H9 (cell line): ENCODE data around the gene CCDC121. TPM values are rescaled to one million over a fixed set of nuclear protein-coding genes. Genes with fewer than 3 reads are reported as not detected.
A peak's percentile ranks its signal among the peaks of the same experiment; 100 is the strongest.

Experiments
- DNase-seq: peaks from one replicate; pipeline ENCODE4 v3.0.0-alpha.2; 2017
- H2AFZ ChIP-seq: one replicate; pipeline ENCODE4 v1.6.1; 2013; ENCODE audit warnings: mild to moderate bottlenecking, low read length, control low read depth, moderate library complexity
- H2AK5ac ChIP-seq: 2 replicates; pipeline ENCODE4 v1.6.1; 2013; ENCODE audit warnings: low read length, control low read depth, mixed read lengths; ENCODE audit not compliant: insufficient read length
- H2BK120ac ChIP-seq: one replicate; pipeline ENCODE4 v1.6.1; 2013; ENCODE audit warnings: low read depth, mild to moderate bottlenecking, low read length, control low read depth, inconsistent platforms; ENCODE audit not compliant: poor library complexity, severe bottlenecking
- H2BK12ac ChIP-seq: 2 replicates; pipeline ENCODE4 v1.6.1; 2013; ENCODE audit warnings: low read length, control low read depth, mixed read lengths, low read depth; ENCODE audit not compliant: insufficient read length
- H2BK15ac ChIP-seq: 2 replicates; pipeline ENCODE4 v1.6.1; 2013; ENCODE audit warnings: low read depth, low read length, control low read depth
- H2BK20ac ChIP-seq: one replicate; pipeline ENCODE4 v1.6.1; 2013; ENCODE audit warnings: low read depth, mild to moderate bottlenecking, low read length, control low read depth, inconsistent platforms; ENCODE audit not compliant: poor library complexity, severe bottlenecking
- H2BK5ac ChIP-seq: 2 replicates; pipeline ENCODE4 v1.6.1; 2013; ENCODE audit warnings: low read length, control low read depth, mixed read lengths; ENCODE audit not compliant: insufficient read length
- H3K14ac ChIP-seq: 2 replicates; pipeline ENCODE4 v1.6.1; 2013; ENCODE audit warnings: low read length, control low read depth; ENCODE audit not compliant: insufficient read depth
- H3K18ac ChIP-seq: 2 replicates; pipeline ENCODE4 v1.6.1; 2013; ENCODE audit warnings: low read depth, mild to moderate bottlenecking, mixed read lengths, low read length, control low read depth; ENCODE audit not compliant: insufficient read length
- H3K23ac ChIP-seq: 2 replicates; pipeline ENCODE4 v1.6.1; 2013; ENCODE audit warnings: low read length, control low read depth, mixed read lengths, low read depth; ENCODE audit not compliant: insufficient read length
- H3K23me2 ChIP-seq: 2 replicates; pipeline ENCODE4 v1.6.1; 2013; ENCODE audit warnings: low read depth, mild to moderate bottlenecking, mixed read lengths, low read length, control low read depth; ENCODE audit not compliant: insufficient read length, poor library complexity, severe bottlenecking
- H3K27ac ChIP-seq: 2 replicates; pipeline ENCODE4 v1.5.1; 2013; ENCODE audit warnings: low read length, control low read depth, mixed read lengths, low read depth; ENCODE audit not compliant: insufficient read length
- H3K27me3 ChIP-seq: 2 replicates; pipeline ENCODE4 v1.6.1; 2013; ENCODE audit warnings: low read length, control low read depth, inconsistent platforms; ENCODE audit not compliant: insufficient read depth
- H3K4ac ChIP-seq: 2 replicates; pipeline ENCODE4 v1.6.1; 2013; ENCODE audit warnings: low read depth, mild to moderate bottlenecking, control low read depth, inconsistent platforms, low read length, moderate library complexity
- H3K4me1 ChIP-seq: 2 replicates; pipeline ENCODE4 v1.6.1; 2013; ENCODE audit warnings: low read length, control low read depth, inconsistent platforms; ENCODE audit not compliant: insufficient read depth
- H3K4me2 ChIP-seq: 2 replicates; pipeline ENCODE4 v1.6.1; 2013; ENCODE audit warnings: low read length, control low read depth, mixed read lengths; ENCODE audit not compliant: insufficient read length, insufficient read depth
- H3K56ac ChIP-seq: 2 replicates; pipeline ENCODE4 v1.6.1; 2013; ENCODE audit warnings: low read depth, mild to moderate bottlenecking, mixed read lengths, low read length, control low read depth; ENCODE audit not compliant: insufficient read length
- H3K79me1 ChIP-seq: 2 replicates; pipeline ENCODE4 v1.6.1; 2013; ENCODE audit warnings: low read depth, mild to moderate bottlenecking, moderate library complexity, low read length, control low read depth, inconsistent platforms; ENCODE audit not compliant: insufficient read depth, poor library complexity, severe bottlenecking
- H3K79me2 ChIP-seq: 2 replicates; pipeline ENCODE4 v1.6.1; 2013; ENCODE audit warnings: low read length, control low read depth, inconsistent platforms; ENCODE audit not compliant: insufficient read depth
- H3K9ac ChIP-seq: 2 replicates; pipeline ENCODE4 v1.6.1; 2013; ENCODE audit warnings: low read length, control low read depth, mixed read lengths; ENCODE audit not compliant: insufficient read length; ENCODE audit errors: extremely low read depth
- H3K9me3 ChIP-seq: one replicate; pipeline ENCODE4 v1.6.1; 2013; ENCODE audit warnings: low read depth, low read length, inconsistent platforms; ENCODE audit not compliant: control insufficient read depth
- H3T11ph ChIP-seq: one replicate; pipeline ENCODE4 v1.6.1; 2013; ENCODE audit warnings: mild to moderate bottlenecking, low read length, control low read depth, inconsistent platforms
- H4K20me1 ChIP-seq: one replicate; pipeline ENCODE4 v1.6.1; 2013; ENCODE audit not compliant: control insufficient read depth, insufficient read length, insufficient read depth
- H4K5ac ChIP-seq: 2 replicates; pipeline ENCODE4 v1.6.1; 2013; ENCODE audit warnings: low read depth, mild to moderate bottlenecking, mixed read lengths, low read length, control low read depth; ENCODE audit not compliant: insufficient read length
- H4K8ac ChIP-seq: replicated peaks from 2 replicates; pipeline ENCODE4 v1.6.1; 2013; ENCODE audit warnings: low read length, control low read depth, mixed read lengths, low read depth; ENCODE audit not compliant: insufficient read length
- H4K91ac ChIP-seq: 2 replicates; pipeline ENCODE4 v1.6.1; 2013; ENCODE audit warnings: low read depth, mild to moderate bottlenecking, moderate library complexity, mixed read lengths, low read length, control low read depth; ENCODE audit not compliant: insufficient read length
- H3K27ac Mint-ChIP-seq, 3 experiments: 2 replicates in 2 of 3; 3 replicates in 1 of 3; pipeline ENCODE4 v1.8.0; 2020 to 2021; ENCODE audit warnings: mixed read lengths in 3 of 3, mild to moderate bottlenecking in 1 of 3, moderate library complexity in 1 of 3
- H3K27me3 Mint-ChIP-seq: 2 replicates; pipeline ENCODE4 v1.8.0; 2021; ENCODE audit warnings: low read depth, mild to moderate bottlenecking, moderate library complexity, mixed read lengths
- H3K36me3 Mint-ChIP-seq, 3 experiments: 2 replicates in 2 of 3; 3 replicates in 1 of 3; pipeline ENCODE4 v1.8.0; 2020 to 2021; ENCODE audit warnings: low read depth in 3 of 3, mixed read lengths in 3 of 3; ENCODE audit not compliant: insufficient read depth in 1 of 3
- H3K4me1 Mint-ChIP-seq, 2 experiments: 2 replicates each; pipeline ENCODE4 v1.8.0; 2020; ENCODE audit warnings: mixed read lengths in 2 of 2
- H3K4me3 Mint-ChIP-seq, 2 experiments: 2 replicates in 1 of 2; 3 replicates in 1 of 2; pipeline ENCODE4 v1.8.0; 2020 to 2021; ENCODE audit warnings: mild to moderate bottlenecking in 2 of 2, mixed read lengths in 2 of 2, moderate library complexity in 1 of 2
- H3K9me3 Mint-ChIP-seq, 2 experiments: 2 replicates in 1 of 2; 3 replicates in 1 of 2; pipeline ENCODE4 v1.8.0; 2020; ENCODE audit warnings: mild to moderate bottlenecking in 2 of 2, mixed read lengths in 2 of 2, moderate library complexity in 1 of 2
- WGBS: extraction: QIAGEN DNeasy Blood & Tissue Kit; methylation state at CpG from one replicate; pipeline ENCODE4 v1.1.7; 2013; ENCODE audit warnings: missing lambda C conversion rate, low lambda C conversion rate, mixed read lengths; ENCODE audit not compliant: insufficient read length; ENCODE audit errors: extremely low coverage; 5-methylcytosine and 5-hydroxymethylcytosine counted together
- long read RNA-seq: library from polyadenylated mRNA; unstranded; transcript quantifications from one replicate; pipeline ENCODE4 v2.0.0, GENCODE V29; 2020
- total RNA-seq: library from RNA; stranded (reverse); gene quantifications from 2 replicates; pipeline ENCODE4 v1.2.1, GENCODE V29; 2021
- TF ChIP-seq, protein P1 (sequence below): fragments of 200-600 bp; sonication (generic); conservative IDR thresholded peaks from 3 replicates; pipeline ENCODE4 v1.8.0; 2021; ENCODE audit warnings: antibody characterized with exemption, mild to moderate bottlenecking

The CCDC121 gene, protein sequence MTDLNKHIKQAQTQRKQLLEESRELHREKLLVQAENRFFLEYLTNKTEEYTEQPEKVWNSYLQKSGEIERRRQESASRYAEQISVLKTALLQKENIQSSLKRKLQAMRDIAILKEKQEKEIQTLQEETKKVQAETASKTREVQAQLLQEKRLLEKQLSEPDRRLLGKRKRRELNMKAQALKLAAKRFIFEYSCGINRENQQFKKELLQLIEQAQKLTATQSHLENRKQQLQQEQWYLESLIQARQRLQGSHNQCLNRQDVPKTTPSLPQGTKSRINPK
- 1.2 and 1.6 TPM in 2 replicates for total RNA-seq
- long read RNA-seq, transcript CCDC121-201 (2 exons, 2,342 nt): major isoform, 8 of 12 reads
- long read RNA-seq, partial matches to known transcripts: 0 of 12 reads
- long read RNA-seq, other reads (novel, unspliced or antisense): 3 of 12 reads

DNA sequence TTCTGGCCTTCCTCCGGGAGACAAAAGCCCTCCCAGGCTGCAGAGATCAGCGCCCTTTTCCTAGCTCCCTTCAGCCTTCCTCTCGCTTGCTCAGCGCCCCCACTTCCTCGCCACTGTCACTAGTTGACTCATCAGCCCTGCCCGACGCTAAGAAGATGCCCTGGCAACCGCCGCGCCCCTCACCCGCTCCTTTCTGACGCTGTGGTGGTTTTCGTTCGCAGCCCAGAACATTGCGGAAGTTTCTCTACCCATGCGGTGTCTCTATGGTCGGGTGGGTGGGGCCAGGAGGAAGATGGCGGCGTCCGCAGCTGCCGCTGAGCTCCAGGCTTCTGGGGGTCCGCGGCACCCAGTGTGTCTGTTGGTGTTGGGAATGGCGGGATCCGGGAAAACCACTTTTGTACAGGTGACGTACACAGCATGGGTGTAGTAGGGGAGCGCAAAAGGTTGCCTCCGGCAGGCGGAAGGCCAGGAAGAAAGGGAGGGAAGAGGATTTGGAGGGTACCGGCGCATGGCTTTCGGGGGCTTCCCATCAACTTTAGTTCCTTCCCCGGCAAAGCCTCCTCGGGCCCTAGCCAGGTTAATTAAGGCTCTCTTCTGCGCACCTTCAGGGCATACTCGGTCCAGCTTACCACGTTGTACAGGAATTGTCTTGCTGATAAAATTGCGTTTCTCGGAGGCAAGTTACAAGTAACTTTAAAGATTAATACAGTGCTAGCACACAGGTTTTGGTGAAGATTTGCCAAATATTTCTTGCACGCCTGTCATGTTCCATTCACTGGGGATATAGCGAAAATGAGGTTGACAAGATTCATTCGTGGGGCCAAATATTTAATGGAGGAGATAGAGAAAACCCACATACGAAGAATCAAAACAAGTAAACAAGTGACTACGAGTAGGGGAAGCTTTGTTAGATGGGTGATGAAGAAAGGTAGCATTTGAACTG is at the start of gene CCDC121, which contains the start of gene GPN1:
Gene CCDC121 (minus strand): TSS at position 246 of the 943 bp plus-strand sequence. CDS start 1,213 bp downstream, outside the sequence.
Gene GPN1 (plus strand): TSS at position 284 of the 943 bp plus-strand sequence. CDS start 9 bp downstream, at position 293.
- Histone ChIP-seq H4K91ac (no peak within 1 kb of the TSS), H3K23me2 (peaks cover 3% of the 10 kb centered on the region), H3K18ac (peak within 1 kb of the TSS; percentile 45), H2AFZ (no peak within 1 kb of the TSS), H2BK120ac (no peak within 1 kb of the TSS), H3K56ac (no peak within 1 kb of the TSS), H4K8ac (no peak within 1 kb of the TSS), H4K20me1 (no peaks in the 10 kb centered on the region), H2BK5ac (no peak within 1 kb of the TSS), H3K14ac (peak within 1 kb of the TSS; percentile 61), H3K4me1 (no peaks in the 10 kb centered on the region), H3K9ac (peak within 1 kb of the TSS; percentile 83), H3K27me3 (no peaks in the 10 kb centered on the region), H4K5ac (no peak within 1 kb of the TSS), H3K27ac (no peak within 1 kb of the TSS), H3T11ph (no peak within 1 kb of the TSS), H2BK20ac (no peak within 1 kb of the TSS), H3K23ac (no peak within 1 kb of the TSS), H3K4ac (no peak within 1 kb of the TSS), H2BK15ac (no peak within 1 kb of the TSS), H3K79me1 (no peaks in the 10 kb centered on the region), H3K9me3 (no peaks in the 10 kb centered on the region), H3K4me2 (peak within 1 kb of the TSS; percentile 52), H2BK12ac (no peak within 1 kb of the TSS), H2AK5ac (no peak within 1 kb of the TSS), H3K79me2 (no peaks in the 10 kb centered on the region)
- no peak within 1 kb of the TSS for H3K4me3 Mint-ChIP-seq
- peaks cover 5 to 21% of the 10 kb centered on the region in 2 experiments for H3K4me1 Mint-ChIP-seq
- H3K9me3 Mint-ChIP-seq: no peaks in the 10 kb centered on the region
- H3K27ac Mint-ChIP-seq: no peak within 1 kb of the TSS
- H3K36me3 Mint-ChIP-seq: peaks cover 10 to 40% (median 25%) of the 10 kb centered on the region in 3 experiments
- no peaks in the 10 kb centered on the region for H3K27me3 Mint-ChIP-seq
- TF ChIP-seq, protein P1, sequence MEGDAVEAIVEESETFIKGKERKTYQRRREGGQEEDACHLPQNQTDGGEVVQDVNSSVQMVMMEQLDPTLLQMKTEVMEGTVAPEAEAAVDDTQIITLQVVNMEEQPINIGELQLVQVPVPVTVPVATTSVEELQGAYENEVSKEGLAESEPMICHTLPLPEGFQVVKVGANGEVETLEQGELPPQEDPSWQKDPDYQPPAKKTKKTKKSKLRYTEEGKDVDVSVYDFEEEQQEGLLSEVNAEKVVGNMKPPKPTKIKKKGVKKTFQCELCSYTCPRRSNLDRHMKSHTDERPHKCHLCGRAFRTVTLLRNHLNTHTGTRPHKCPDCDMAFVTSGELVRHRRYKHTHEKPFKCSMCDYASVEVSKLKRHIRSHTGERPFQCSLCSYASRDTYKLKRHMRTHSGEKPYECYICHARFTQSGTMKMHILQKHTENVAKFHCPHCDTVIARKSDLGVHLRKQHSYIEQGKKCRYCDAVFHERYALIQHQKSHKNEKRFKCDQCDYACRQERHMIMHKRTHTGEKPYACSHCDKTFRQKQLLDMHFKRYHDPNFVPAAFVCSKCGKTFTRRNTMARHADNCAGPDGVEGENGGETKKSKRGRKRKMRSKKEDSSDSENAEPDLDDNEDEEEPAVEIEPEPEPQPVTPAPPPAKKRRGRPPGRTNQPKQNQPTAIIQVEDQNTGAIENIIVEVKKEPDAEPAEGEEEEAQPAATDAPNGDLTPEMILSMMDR: no peak
- peak; percentile 88 for DNase-seq
- no CpG with 5 or more reads among the region's 44 CpGs for WGBS
